ENCODE data around the gene FBXO34.
"Not testable (repeated sequence)": the region's sequence is repeated elsewhere in the genome, so short reads cannot be mapped to it uniquely, and the experiment has no call there.

FBXO34 gene

GRCh38 chr14:55313480-55313879 is 42.3 kb downstream of the FBXO34 start:
- FAIRE-seq = no peak

GRCh38 chr14:55314449-55314848 is 43.2 kb downstream of the FBXO34 start:
- FAIRE-seq = no peak

DNA sequence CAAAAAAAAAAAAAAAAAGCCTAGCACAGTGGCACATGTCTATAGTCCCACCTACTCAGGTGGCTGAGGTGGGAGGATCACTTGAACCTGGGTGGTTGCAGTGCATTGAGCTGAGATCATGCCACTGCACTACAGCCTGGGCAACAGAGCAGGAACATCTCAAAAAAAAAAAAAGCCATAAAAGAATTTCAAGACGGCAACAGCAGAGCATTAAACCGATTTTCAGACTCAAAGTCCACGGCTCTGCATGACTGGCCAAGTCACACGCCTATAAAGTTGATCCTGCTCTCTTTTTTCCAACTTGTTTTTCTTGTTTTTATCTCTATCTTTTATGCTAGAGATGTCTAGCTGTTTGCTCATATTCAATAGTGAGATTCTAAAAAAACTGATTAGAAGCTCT is 45.3 kb downstream of the FBXO34 start:
- FAIRE-seq = no peak

- no peak for FAIRE-seq
These were observed 46.5 kb downstream of the FBXO34 start for GRCh38 chr14:55317542-55318306.

DNA sequence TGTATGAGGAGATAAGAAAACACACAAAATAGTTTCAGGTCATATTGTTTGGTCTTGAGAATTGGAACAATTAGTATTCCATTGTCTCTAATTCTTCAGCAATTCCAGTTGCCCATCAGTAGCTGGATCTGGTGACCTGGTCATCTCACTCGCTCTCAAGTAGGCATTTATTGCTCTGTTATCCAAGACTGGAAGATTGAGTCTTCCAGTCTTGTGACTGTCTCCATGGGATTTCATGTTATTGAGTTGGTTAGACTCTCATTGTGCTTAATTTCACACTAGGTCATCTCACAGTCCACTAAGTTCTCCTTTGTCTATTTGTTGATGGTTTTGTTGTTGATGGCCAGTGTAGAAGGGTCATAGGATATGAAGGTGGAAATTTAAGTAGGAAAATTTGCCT is 47.5 kb downstream of the FBXO34 start:
- FAIRE-seq = no peak

DNA sequence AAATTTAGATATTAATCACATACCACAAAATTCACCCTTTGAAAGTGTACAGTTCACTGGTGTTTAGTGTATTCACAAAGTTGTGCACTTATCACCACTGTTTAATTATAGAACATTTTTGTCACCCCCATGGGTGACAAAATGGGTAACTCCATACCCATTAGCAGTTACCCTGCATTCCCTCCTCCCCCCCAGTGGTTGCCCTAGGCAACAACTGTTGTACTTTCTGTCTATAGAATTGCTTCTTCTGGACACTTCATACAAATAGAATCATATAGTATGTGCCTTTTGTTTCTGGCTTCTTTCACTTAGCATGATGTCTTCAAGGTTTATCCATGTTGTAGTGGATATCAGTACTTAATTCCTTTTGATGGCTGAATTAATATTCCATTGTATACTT is 52.7 kb downstream of the FBXO34 start:
- FAIRE-seq = no peak

DNA sequence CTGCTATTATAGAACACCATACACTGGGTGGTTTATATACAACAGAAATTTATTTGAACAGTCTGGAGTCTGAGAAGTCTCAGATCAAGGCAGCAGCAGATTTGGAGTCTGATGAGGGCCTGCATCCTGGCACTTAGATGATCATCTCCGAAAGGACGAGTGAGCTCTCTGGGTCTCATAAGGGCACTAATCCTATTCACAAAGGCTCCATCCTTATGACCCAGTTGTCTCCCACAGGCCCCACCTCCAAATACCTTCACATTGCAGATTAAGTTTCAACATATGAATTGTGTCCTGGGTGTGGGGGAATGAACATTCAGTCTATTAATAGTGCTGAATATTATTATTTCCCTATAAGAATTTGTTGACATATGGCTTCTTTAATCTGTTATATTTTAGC is 53.6 kb downstream of the FBXO34 start:
- FAIRE-seq = no peak

DNA sequence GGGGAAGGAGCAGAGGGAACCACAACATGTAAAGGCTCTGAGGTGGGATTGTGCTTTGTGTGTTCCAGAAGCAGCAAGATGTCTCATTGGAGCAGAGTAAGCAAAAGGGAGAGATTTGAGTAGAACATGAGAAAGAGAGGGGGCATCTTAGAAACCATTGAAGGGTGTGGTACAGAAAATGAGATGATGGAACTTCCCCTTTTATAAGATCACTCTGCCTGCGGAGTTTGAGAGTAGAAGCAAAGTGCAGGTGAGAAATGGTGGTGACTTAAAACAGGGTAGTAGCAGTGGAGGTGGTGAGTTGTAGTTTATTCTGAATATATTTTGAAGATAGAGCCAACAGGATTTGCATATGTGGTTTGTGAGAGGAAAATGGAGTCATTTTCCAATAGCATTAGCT is 56.0 kb downstream of the FBXO34 start:
- FAIRE-seq = no peak

DNA sequence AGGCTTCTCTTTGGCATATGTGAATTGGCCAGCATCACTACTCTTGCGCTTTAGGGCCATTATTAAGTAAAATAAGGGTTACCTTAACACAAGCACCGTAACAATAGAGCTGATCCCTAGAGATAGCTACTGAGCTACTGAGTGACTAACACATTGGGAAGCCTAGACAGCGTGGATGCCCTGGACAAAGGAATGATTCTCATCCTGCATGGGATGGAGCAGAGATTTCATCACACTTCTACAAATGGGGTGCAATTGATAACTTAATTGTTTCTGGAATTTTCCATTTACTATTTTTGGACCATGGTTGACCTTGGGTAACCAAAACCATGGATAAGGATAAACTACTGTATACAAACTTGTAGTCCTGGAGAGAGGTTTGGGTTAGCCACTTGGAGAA is 57.1 kb downstream of the FBXO34 start:
- no peak for FAIRE-seq

GRCh38 chr14:55329999-55330710 is 58.9 kb downstream of the FBXO34 start:
- no peak for FAIRE-seq

DNA sequence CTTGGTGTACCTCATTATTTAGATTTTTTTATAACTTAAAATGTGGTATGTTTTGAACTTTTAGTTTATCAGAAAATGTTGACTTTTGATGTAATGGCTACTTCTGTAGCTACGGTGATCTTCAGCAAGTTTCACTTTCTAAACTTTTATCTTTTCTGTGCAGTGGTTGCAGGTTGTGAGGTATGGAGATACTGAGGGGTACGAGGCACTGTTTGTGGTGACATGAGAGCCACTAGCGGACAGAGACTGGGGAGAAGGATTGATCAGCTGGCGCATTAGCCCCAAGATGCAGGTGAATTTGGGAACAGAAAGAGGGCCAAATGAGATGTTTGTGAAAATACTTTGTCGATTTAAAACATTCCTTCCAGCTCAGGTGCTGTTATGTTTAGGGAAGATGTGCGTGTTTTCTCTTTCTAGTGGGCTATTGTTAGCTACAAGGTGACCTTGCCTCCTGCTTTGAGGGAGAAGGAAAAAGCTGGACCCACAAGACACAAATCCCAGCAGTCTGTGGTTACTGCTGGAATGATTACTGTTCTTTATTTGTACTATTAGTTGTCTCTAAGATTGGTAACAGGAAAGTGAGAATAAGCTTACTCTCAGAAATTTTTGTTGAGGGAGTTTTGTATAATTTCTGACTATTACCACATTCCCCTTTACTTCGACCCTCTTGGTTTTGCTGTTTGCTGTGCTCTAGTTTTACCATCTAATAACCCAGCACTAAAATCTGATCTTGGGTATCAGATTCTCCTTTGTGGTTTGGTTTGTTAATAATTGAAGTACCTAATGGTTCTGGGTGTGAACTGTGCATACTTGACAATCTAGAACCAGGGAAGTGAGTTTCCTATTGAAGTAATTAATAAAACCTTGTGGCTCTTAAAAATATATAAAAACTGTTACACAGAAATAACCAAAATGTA is 61.7 kb downstream of the FBXO34 start:
- FAIRE-seq = no peak

- no peak for FAIRE-seq
These were observed 62.7 kb downstream of the FBXO34 start for GRCh38 chr14:55333711-55334485.

DNA sequence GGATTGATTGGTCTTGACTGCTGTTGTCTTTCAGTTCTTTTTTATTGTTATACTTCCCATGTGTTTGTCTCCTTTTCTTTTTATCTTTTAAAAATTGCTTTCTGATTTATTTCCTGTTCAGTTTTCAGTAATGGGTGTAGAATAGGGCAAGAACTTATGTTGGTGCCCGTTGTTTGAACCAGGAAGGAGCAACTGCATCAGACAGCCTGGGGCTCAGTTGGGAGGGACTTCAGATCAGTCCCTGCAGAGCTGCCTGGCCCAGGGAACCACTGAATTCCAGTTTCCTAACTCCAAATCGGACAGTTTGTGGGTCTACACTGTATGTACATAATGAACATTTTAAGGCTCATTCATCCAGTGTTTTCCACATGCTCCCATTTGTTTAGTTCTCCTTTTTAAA is 64.9 kb downstream of the FBXO34 start:
- no peak for FAIRE-seq

GRCh38 chr14:55336691-55337090 is 65.5 kb downstream of the FBXO34 start:
- FAIRE-seq = no peak

DNA sequence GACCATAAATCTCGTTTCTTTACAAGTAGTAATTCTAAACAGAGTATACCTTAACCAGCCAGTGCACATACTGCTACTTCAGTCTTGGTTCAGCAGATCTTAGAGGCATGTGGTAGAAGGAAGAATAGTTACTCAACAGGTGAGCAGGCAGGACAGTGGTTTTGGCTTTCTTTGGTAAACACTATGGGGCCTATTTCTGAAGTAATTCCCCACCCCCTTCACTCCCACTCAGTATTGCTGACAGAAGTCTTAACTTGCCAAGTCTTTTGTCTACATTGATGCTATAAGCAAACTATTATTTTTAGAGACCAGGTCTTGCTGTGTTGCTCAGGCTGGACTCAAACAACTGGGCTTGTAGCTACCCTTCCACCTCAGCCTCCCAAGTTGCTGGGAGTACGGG is 68.5 kb downstream of the FBXO34 start:
- no peak for FAIRE-seq

- no peak for FAIRE-seq
These were observed 69.3 kb downstream of the FBXO34 start for GRCh38 chr14:55340482-55340881.

DNA sequence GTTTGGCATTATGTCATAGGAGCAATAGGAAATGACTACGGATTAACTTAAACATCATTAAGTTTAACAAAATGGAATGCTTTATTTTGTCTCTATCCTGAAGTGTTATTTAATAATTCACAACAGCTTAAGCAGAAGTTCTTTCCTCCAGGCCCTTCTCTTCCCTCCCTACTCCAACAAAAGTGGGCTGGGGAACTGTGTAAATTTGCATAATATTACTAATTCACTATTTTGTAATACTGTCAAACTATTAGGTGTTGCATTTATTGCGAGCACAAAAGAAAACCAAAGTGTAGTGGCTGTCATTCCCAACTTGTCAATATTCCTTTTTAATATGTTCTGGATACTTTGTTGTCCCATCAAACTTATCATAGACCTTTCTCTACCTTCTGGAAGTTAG is 70.6 kb downstream of the FBXO34 start:
- no peak for FAIRE-seq

- FAIRE-seq = not testable (repeated sequence)
These were observed 73.5 kb downstream of the FBXO34 start for GRCh38 chr14:55344582-55345163.

- FAIRE-seq = no peak
These were observed 75.8 kb downstream of the FBXO34 start for GRCh38 chr14:55347040-55347439.

DNA sequence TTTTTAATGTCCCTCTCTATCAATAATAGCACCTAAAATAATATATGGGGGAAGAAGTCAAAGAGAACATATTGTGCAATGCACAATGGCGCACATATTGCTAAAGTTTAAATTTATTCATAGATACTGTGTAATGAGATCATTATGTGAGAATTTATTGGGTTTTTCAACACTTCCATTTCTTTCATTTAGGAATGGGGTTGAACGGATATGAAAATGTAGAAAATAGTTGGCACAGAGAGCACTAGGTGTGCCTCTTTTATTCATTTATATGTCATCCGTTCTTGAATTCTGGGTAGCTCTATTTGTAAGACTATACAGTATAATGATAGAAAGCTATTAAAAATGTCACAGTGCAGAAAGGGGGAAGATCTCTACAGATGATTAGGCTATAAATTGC is 76.5 kb downstream of the FBXO34 start:
- no peak for FAIRE-seq

DNA sequence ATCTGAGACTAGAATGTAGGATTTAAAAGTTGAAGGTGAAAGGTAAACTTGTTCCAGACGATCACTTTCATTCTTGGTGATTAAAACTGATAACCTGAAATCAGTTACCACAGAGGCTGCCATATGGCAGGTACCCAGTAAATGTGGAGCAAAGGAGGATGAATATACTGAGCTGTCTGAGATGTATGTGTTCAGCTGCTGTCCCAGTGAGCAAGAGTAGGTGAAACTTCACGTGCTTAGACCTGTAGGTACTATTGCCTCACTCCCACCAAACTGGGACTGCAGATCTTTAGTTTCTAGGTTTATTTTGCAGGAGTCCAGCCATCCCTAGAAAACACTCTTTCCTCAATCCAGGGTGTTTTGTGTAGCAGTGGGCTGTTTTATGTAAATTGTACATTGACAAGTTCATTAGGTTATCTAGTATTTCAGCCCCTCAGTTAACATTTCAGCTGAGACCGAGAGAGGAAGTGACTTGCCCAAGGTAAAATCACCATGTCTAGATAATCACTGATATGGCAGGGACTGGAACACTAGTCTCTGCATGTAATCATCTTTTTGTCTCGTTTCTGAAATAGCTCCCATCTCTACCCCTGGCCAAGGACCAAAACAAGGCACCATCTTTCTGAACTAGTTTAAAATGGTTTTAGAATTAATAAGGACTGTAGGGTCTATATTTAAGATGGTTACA is 77.7 kb downstream of the FBXO34 start:
- FAIRE-seq = no peak

DNA sequence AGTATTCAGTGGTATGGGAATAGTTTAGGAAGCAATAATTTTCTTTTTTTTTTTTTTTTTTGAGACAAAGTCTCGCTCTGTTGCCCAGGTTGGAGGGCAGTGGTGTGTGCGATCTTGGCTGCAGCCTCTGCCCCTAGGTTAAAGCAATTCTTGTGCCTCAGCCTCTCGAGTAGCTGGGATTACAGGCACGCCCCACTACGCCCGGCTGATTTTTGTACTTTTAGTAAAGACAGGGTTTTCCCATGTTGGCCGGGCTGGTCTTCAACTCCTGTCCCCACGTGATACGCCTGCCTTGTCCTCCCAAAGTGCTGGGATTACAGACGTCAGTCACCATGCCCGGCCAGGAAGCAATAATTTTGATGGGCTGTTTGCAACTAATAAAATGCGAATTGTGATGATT is 78.3 kb downstream of the FBXO34 start:
- FAIRE-seq = no peak

Measured in TTC549 (cell line).